Peyer's patch (tissue), 4 donors: Measurements from ENCODE around the gene TBX5.

ENCODE experiments used
- CTCF ChIP-seq, 6 experiments: fragments of 450-650 bp in 4 of 6; fragments of 200-600 bp in 2 of 6; sonication (generic) in 1 of 6; IDR thresholded peaks; one replicate each; pipeline ENCODE4 v1.5.1; 2017 to 2019; ENCODE audit warnings: antibody characterized with exemption in 6 of 6, mild to moderate bottlenecking in 3 of 6, moderate library complexity in 1 of 6
- POLR2A ChIP-seq, 2 donors: fragments of 450-650 bp; IDR thresholded peaks; one replicate each; pipeline ENCODE4 v1.5.1; 2017; ENCODE audit warnings: antibody characterized with exemption in 2 of 2, mild to moderate bottlenecking in 2 of 2, moderate library complexity in 2 of 2

- TF ChIP-seq CTCF (IDR thresholded peaks at IDR 0.05) (no peak), POLR2A (IDR thresholded peaks at IDR 0.05) (no peak)
These were observed 66.3 kb downstream of the TBX5 start for GRCh38 chr12:114339626-114340025.
